Vagina (tissue), 2 donors: ENCODE results near the gene PGP.

Experiments
- POLR2A ChIP-seq, 2 donors: fragments of 450-650 bp; IDR thresholded peaks; one replicate each; pipeline ENCODE4 v1.6.1; 2017; ENCODE audit warnings: antibody characterized with exemption in 2 of 2, mild to moderate bottlenecking in 2 of 2, moderate library complexity in 2 of 2
- POLR2AphosphoS5 ChIP-seq, 2 donors: sonication (generic); formaldehyde crosslinking; IDR thresholded peaks; one replicate each; pipeline ENCODE4 v1.9.0; 2017; ENCODE audit warnings: antibody characterized with exemption in 2 of 2, mild to moderate bottlenecking in 2 of 2, low read depth in 1 of 2; ENCODE audit not compliant: insufficient read depth in 1 of 2
- TF ChIP-seq, protein P1 (sequence below), 3 experiments: fragments of 450-650 bp in 2 of 3; fragments of 200-600 bp in 1 of 3; sonication (generic) in 1 of 3; IDR thresholded peaks; one replicate each; pipeline ENCODE4 v1.5.1; 2017 to 2019; ENCODE audit warnings: antibody characterized with exemption in 3 of 3, mild to moderate bottlenecking in 2 of 3, moderate library complexity in 2 of 3

DNA sequence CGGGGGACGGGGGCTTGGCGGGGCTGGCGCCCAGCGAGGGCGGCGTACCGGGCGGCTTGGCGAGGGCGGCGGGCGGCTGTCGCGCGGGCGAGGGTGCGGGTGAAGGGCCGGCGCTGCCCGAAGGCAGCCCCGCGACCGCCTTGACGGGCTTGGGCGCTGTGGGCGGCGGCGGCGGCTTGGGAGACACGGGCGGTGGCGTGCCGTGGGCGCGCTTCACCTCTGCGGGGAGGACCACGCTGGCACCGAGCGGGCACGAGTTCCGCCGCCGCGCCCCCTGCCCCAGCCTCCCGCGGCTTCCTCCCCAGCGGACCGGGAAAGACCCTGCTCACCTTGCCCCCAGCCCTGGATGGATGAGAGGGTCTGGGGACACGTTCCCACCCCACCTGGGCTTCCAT, 35.5 kb downstream of the PGP start:
- TF ChIP-seq, protein P1, sequence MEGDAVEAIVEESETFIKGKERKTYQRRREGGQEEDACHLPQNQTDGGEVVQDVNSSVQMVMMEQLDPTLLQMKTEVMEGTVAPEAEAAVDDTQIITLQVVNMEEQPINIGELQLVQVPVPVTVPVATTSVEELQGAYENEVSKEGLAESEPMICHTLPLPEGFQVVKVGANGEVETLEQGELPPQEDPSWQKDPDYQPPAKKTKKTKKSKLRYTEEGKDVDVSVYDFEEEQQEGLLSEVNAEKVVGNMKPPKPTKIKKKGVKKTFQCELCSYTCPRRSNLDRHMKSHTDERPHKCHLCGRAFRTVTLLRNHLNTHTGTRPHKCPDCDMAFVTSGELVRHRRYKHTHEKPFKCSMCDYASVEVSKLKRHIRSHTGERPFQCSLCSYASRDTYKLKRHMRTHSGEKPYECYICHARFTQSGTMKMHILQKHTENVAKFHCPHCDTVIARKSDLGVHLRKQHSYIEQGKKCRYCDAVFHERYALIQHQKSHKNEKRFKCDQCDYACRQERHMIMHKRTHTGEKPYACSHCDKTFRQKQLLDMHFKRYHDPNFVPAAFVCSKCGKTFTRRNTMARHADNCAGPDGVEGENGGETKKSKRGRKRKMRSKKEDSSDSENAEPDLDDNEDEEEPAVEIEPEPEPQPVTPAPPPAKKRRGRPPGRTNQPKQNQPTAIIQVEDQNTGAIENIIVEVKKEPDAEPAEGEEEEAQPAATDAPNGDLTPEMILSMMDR (IDR thresholded peaks at IDR 0.05), result no peak
- TF ChIP-seq POLR2A (IDR thresholded peaks at IDR 0.05) (no peak), POLR2AphosphoS5 (IDR thresholded peaks at IDR 0.05; ENCODE audit: insufficient read depth in 1 of 2, low read depth in 1 of 2) (no peak)
